ENCODE results near the gene NT5C1A. TPM values are rescaled to one million over a fixed set of nuclear protein-coding genes. Genes with fewer than 3 reads are reported as not detected.

Gene NT5C1A
- total and polyA plus RNA-seq, 12 donors: 0.17 to 7.8 (median 0.97) TPM; not detected in 1

GRCh38 chr1:39717809-39718208 lies 45.9 kb upstream of the NT5C1A start:
- TF ChIP-seq POLR2A (IDR thresholded peaks at IDR 0.05) (no peak), CTCF (IDR thresholded peaks at IDR 0.05) (no peak)
- Histone ChIP-seq H3K9me3 (replicated peaks in 1 of 3) (no peaks in the 10 kb centered on the region), H3K4me3 (no peak overlapping the region), H3K4me1 (replicated peaks in 1 of 2) (no peaks in the 10 kb centered on the region), H3K36me3 (replicated peaks in 1 of 2) (no peaks in the 10 kb centered on the region), H3K27ac (no peak overlapping the region), H3K27me3 (peaks cover 6% of the 10 kb centered on the region)
- DNase-seq: no peak
- intact Hi-C loops (cut with DNase I): loop anchor here in 1 of 2 donors (10.0 kb wide), 1 partner anchor 113 kb away; no protein-coding TSS in a partner anchor
- 40 to 49% (median 45%) methylated on average over 6 of the region's 6 CpGs for WGBS, 4 donors

GRCh38 chr1:39713557-39713956 lies 41.6 kb upstream of the NT5C1A start:
- no peaks in the 10 kb centered on the region for H3K9me3 ChIP-seq (replicated peaks in 1 of 3)
- no peak overlapping the region for H3K27ac ChIP-seq
- no peaks in the 10 kb centered on the region for H3K36me3 ChIP-seq (replicated peaks in 1 of 2)
- 77 to 88% (median 82%) methylated on average over 5 of the region's 5 CpGs for WGBS, 4 donors
- no peak overlapping the region for H3K4me3 ChIP-seq
- DNase-seq: peak in 1 of 7 donors; percentile 25
- intact Hi-C loops (cut with DNase I): loop anchor here in 1 of 2 donors (10.0 kb wide), 1 partner anchor 109 kb away; no protein-coding TSS in a partner anchor
- H3K4me1 ChIP-seq (replicated peaks in 1 of 2): no peaks in the 10 kb centered on the region
- H3K27me3 ChIP-seq: peaks cover 6% of the 10 kb centered on the region
- TF ChIP-seq POLR2A (IDR thresholded peaks at IDR 0.05) (no peak), CTCF (IDR thresholded peaks at IDR 0.05) (no peak)

- no peaks in the 10 kb centered on the region for H3K36me3 ChIP-seq (replicated peaks in 1 of 2)
- no peaks in the 10 kb centered on the region for H3K4me1 ChIP-seq (replicated peaks in 1 of 2)
- intact Hi-C loops (cut with DNase I): loop anchor here in 1 of 2 donors (10.0 kb wide), 1 partner anchor 107 kb away; no protein-coding TSS in a partner anchor
- TF ChIP-seq CTCF (IDR thresholded peaks at IDR 0.05): no peak
- no peak for TF ChIP-seq POLR2A (IDR thresholded peaks at IDR 0.05)
- H3K27me3 ChIP-seq: peaks cover 6% of the 10 kb centered on the region
- no peak overlapping the region for H3K27ac ChIP-seq
- H3K9me3 ChIP-seq (replicated peaks in 1 of 3): no peaks in the 10 kb centered on the region
- H3K4me3 ChIP-seq: no peak overlapping the region
- DNase-seq: no peak
- 81 to 89% (median 83%) methylated on average over 6 of the region's 6 CpGs for WGBS, 4 donors
These were observed 40.0 kb upstream of the NT5C1A start for GRCh38 chr1:39711966-39712340.

- DNase-seq: peak in 1 of 7 donors; percentile 48
- Histone ChIP-seq H3K27me3 (peaks cover 5% of the 10 kb centered on the region), H3K36me3 (replicated peaks in 1 of 2) (no peaks in the 10 kb centered on the region), H3K4me3 (no peak overlapping the region), H3K9me3 (replicated peaks in 1 of 3) (no peaks in the 10 kb centered on the region), H3K27ac (no peak overlapping the region), H3K4me1 (replicated peaks in 1 of 2) (no peaks in the 10 kb centered on the region)
- intact Hi-C loops (cut with DNase I): loop anchor here in 1 of 2 donors (10.0 kb wide), 1 partner anchor 107 kb away; no protein-coding TSS in a partner anchor
- 59 to 79% (median 74%) methylated on average over 11 to 12 of the region's 12 CpGs for WGBS, 4 donors
- TF ChIP-seq POLR2A (IDR thresholded peaks at IDR 0.05): no peak
- no peak for TF ChIP-seq CTCF (IDR thresholded peaks at IDR 0.05)
These were observed 39.4 kb upstream of the NT5C1A start for GRCh38 chr1:39711104-39711965.
